Erythroblast (primary cell): ENCODE results near the gene HOXB8.

Experiments
- DNase-seq, 2 experiments: peaks; one replicate each; lab custom pipeline; 2025; lab: John Stamatoyannopoulos, UW
- GATA1 ChIP-seq: IDR thresholded peaks from 2 replicates; pipeline ENCODE4 v1.6.1; 2011; ENCODE audit warnings: low read depth, mild to moderate bottlenecking, control low read depth, low read length, moderate library complexity
- POLR2A ChIP-seq: IDR thresholded peaks from 2 replicates; pipeline ENCODE4 v1.6.1; 2011; ENCODE audit warnings: mild to moderate bottlenecking, low read length

HOXB8 gene

GRCh38 chr17:48624544-48625494, 9.7 kb upstream of the HOXB8 start:
- no peak for TF ChIP-seq POLR2A
- TF ChIP-seq GATA1: no peak
- DNase-seq: no peak

DNA sequence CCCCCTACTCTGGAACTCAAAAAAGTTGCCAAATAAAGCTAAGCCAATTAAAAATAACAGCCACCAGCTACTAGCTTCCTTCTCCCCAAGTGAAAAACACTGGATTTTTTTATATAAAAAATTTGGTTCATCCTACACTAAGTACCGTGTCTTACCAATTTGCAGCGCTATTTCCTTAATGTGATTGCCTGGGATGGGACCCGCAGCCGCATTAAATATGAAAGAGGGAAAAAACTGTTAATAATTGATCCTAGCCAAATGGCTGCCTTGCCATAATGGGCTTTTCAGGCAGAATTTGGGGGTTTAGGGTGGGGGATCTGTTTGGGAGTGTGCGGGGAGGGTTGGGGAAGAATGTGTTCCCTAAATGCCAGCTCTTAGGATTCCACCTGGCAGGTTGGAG, 9.0 kb upstream of the HOXB8 start:
- TF ChIP-seq GATA1: no peak
- no peak for TF ChIP-seq POLR2A
- DNase-seq: no peak

- TF ChIP-seq GATA1 (no peak), POLR2A (no peak)
- DNase-seq: peak; percentile 37 to 58
Observed at GRCh38 chr17:48623583-48623982, 8.5 kb upstream of the HOXB8 start.

DNA sequence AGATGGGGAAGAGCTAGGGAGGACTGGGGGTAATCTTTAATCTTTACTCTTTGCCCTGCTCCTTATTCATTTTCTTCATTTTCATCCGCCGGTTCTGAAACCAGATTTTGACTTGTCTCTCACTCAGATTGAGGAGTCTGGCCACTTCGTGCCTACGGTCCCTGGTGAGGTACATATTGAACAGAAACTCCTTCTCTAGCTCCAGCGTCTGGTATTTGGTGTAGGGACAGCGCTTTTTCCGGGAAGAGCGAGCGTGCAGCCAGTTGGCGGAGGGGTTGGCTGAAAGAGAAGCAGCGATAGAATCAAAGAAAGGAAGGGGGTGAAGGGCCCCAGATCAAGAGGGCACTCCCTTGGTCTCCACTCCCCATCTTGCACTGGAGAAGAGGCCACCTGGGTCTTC, 7.8 kb upstream of the HOXB8 start:
- DNase-seq: no peak

DNA sequence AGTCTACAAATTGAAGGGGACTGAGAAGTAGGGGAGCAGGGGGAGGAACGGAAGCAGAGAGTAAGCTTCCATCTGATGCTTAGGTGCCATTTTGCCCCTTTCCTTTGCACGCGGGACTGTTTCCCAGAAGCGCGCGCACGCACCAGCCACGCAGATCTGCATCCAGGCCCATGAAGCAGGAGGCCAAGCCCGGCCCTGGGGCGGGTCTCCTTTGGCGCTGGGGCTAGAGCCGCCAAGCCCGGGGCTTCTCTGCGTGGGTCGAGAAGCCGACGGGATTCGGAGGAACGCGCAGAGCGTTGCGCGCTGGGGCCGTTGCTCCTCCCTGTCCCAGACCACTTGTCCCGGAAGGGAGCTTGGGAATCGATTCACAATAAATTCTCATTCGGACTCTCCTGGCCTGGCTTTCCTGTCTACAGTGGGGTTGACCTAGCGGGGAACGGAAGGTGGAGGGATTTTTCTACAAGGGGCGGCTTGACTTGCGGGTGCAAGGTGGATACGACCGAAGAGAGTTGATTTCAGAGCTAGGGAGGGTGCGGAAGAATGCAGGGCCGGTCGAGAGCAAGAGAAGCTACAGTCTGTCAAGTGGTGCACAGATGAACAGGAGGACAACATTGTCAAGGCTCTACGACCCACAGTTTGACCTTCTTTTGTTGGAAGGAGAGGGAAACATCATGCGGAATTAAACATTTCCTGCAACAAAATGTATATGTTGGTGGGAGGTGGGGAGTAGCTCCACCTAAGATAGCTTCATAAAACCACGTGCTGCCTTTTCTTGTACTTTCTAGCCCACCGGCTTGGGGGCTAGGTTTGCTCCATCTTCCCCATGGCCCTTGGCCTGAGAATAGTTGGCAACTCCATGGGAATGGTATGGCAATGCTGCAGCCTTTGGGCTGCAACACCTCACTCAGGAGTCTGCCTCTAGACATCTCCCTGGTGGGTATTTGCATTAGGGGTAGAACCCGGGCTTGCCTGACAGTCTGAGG, 6.6 kb upstream of the HOXB8 start:
- TF ChIP-seq GATA1: no peak
- TF ChIP-seq POLR2A: no peak

More for the DNA sequence above, 7.8 kb upstream of the HOXB8 start:
- no peak for TF ChIP-seq POLR2A
- TF ChIP-seq GATA1: no peak

GRCh38 chr17:48620461-48621139, 5.5 kb upstream of the HOXB8 start:
- DNase-seq: no peak
- no peak for TF ChIP-seq GATA1
- TF ChIP-seq POLR2A: no peak

More for the DNA sequence above, 6.6 kb upstream of the HOXB8 start:
- no peak for DNase-seq

- TF ChIP-seq POLR2A: no peak
- TF ChIP-seq GATA1: no peak
- DNase-seq: no peak
Observed at GRCh38 chr17:48619826-48620449, 4.8 kb upstream of the HOXB8 start.

GRCh38 chr17:48618256-48618896, 3.3 kb upstream of the HOXB8 start:
- TF ChIP-seq GATA1 (no peak), POLR2A (no peak)
- DNase-seq: peak; percentile 77 to 88

DNA sequence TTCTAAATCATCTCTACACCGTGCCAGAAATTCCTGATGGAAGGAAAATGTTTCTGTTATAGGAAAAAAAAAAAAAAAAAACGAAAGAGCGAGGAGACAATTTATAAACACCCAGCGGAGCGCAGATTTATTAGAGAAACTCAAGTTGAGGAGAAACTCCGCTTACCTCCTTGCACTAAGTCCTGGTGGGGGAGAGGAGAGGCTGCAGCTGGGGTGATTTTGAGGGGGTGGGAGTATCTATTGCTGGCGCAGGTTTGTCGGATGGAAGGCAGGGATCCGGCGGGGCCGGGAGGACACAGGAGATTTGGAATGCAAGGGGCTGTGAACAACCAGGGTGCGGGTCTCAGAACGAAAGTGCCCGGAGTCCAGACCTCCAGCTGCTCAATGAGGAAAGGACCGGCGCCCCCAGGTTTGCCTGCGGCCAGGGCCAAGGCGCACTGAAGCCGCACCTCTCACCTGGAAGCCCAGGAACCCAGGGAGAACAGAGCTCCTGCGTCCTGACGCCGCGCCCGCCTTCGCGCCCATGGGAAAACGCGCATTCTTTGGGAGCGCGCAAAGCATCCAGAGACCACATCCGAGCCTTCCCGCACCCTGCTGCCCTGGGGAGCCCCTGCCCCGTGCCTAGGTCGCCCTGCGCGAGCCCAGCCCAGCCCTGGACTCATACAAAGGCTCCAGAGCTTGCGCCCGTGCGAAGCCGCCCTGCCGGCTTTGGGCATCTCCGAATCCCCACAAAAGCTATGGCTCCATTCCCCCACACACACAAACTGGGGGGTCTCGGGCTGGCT, 2.6 kb upstream of the HOXB8 start:
- DNase-seq: no peak
- no peak for TF ChIP-seq GATA1
- no peak for TF ChIP-seq POLR2A

DNA sequence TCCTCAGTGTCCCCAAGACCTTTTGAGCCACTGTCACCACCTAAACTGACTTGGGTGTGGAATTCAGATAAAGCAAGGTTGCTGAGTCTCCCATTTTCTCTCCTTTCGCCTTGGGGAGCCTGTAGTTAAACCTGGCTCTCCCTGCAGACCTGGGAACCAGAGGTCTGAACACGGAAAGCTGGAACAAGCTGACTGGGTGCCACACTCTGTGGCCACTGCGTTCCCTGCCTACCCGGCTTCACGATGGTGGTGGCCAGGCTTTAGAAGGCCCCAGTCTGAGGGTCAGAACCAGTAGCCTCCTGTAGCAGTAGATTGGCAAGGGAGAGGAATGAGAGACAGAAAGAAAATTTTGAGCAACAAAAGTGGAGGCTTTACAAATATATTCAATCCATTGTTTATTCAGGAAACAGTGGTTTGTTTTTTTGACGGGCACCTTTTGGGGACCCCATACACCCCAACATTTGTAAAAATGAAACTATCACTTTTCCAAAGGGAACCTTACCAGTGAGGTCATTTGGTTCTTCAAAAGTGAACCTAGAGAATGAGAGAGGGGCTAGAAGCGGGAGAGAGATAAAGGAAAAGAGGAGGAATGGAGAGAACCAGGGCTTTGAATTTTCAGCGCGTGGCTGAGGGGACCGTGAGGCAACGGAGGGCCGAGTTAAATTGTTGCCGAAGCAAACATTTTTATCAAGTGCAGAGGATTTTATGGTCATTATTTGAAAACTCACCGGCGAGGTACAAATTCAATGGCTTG, 1.8 kb upstream of the HOXB8 start:
- no peak for DNase-seq
- TF ChIP-seq POLR2A: no peak
- no peak for TF ChIP-seq GATA1
